ENCODE data around the gene ZNF341.
A peak's percentile ranks its signal among the peaks of the same experiment; 100 is the strongest.
"Not testable (repeated sequence)": the region's sequence is repeated elsewhere in the genome, so short reads cannot be mapped to it uniquely, and the experiment has no call there.

Gene ZNF341

GRCh38 chr20:33694639-33695012 is 37.2 kb upstream of the ZNF341 start:
- no peak for TF ChIP-seq CTCF (IDR thresholded peaks at IDR 0.05)
- H3K27ac ChIP-seq: peak overlapping the region; percentile 70 to 83
- DNase-seq (ENCODE audit: low spot score): no peak
- no peak overlapping the region for H3K4me3 ChIP-seq

- no peak for TF ChIP-seq CTCF (IDR thresholded peaks at IDR 0.05)
- no peak overlapping the region for H3K27ac ChIP-seq
- H3K4me3 ChIP-seq: no peak overlapping the region
- no peak for DNase-seq (ENCODE audit: low spot score)
Measured at GRCh38 chr20:33696448-33696847, 35.3 kb upstream of the ZNF341 start.

- Histone ChIP-seq H3K27ac (peak overlapping the region; percentile 57 to 79), H3K4me3 (no peak overlapping the region)
- TF ChIP-seq CTCF (IDR thresholded peaks at IDR 0.05): no peak
- no peak for DNase-seq (ENCODE audit: low spot score)
Measured at GRCh38 chr20:33697129-33697528, 34.7 kb upstream of the ZNF341 start.

GRCh38 chr20:33698966-33699365 is 32.8 kb upstream of the ZNF341 start:
- not testable (repeated sequence) for DNase-seq (ENCODE audit: low spot score); H3K4me3 ChIP-seq; H3K27ac ChIP-seq

- not testable (repeated sequence) for H3K27ac ChIP-seq; DNase-seq (ENCODE audit: low spot score); H3K4me3 ChIP-seq
Measured at GRCh38 chr20:33700696-33701441, 30.9 kb upstream of the ZNF341 start.

GRCh38 chr20:33701629-33702450 is 30.0 kb upstream of the ZNF341 start:
- no peak overlapping the region for H3K27ac ChIP-seq
- no peak for DNase-seq (ENCODE audit: low spot score)
- H3K4me3 ChIP-seq: no peak overlapping the region
- no peak for TF ChIP-seq CTCF (IDR thresholded peaks at IDR 0.05)

GRCh38 chr20:33702861-33703260 is 28.9 kb upstream of the ZNF341 start:
- TF ChIP-seq CTCF (IDR thresholded peaks at IDR 0.05): no peak
- DNase-seq (ENCODE audit: low spot score): no peak
- no peak overlapping the region for H3K4me3 ChIP-seq
- no peak overlapping the region for H3K27ac ChIP-seq

Data from coronary artery (tissue), 2 donors.